AML-193 (cell line): ENCODE measurements around the gene MRPL44.
"Not testable (repeated sequence)": the region's sequence is repeated elsewhere in the genome, so short reads cannot be mapped to it uniquely, and the experiment has no call there.

Source experiments
- DNase-seq, 2 experiments: peaks; one replicate each; lab custom pipeline; 2025; lab: John Stamatoyannopoulos, UW

MRPL44 gene

GRCh38 chr2:223936862-223937326, 20.4 kb upstream of the MRPL44 start:
- no peak for DNase-seq

- DNase-seq: no peak
Observed at GRCh38 chr2:223937535-223937934, 19.7 kb upstream of the MRPL44 start.

GRCh38 chr2:223939438-223939837, 17.8 kb upstream of the MRPL44 start:
- DNase-seq: not testable (repeated sequence)

GRCh38 chr2:223941579-223942277, 15.5 kb upstream of the MRPL44 start:
- DNase-seq: no peak

GRCh38 chr2:223943135-223943534, 14.1 kb upstream of the MRPL44 start:
- DNase-seq: no peak

GRCh38 chr2:223943561-223944008, 13.7 kb upstream of the MRPL44 start:
- DNase-seq: no peak

GRCh38 chr2:223944166-223944702, 13.0 kb upstream of the MRPL44 start:
- peak in 1 of 2 experiments; percentile 21 for DNase-seq

- DNase-seq: peak; percentile 61 to 84
Observed at GRCh38 chr2:223944703-223945531, 12.3 kb upstream of the MRPL44 start, which contains the start of gene WDFY1. Gene WDFY1, minus strand, starts transcription at chr2:223945335. Its CDS starts 51 bp downstream, at chr2:223945284.

- DNase-seq: no peak
Observed at GRCh38 chr2:223945755-223946154, 11.5 kb upstream of the MRPL44 start.

GRCh38 chr2:223947711-223948205, 9.5 kb upstream of the MRPL44 start:
- DNase-seq: no peak

GRCh38 chr2:223949241-223949840, 7.9 kb upstream of the MRPL44 start:
- DNase-seq: no peak

GRCh38 chr2:223950448-223951347, 6.6 kb upstream of the MRPL44 start:
- DNase-seq: no peak

- no peak for DNase-seq
Observed at GRCh38 chr2:223952280-223952968, 4.8 kb upstream of the MRPL44 start.

- DNase-seq: peak in 1 of 2 experiments; percentile 24
Observed at GRCh38 chr2:223954401-223954800, 2.9 kb upstream of the MRPL44 start.

- no peak for DNase-seq
Observed at GRCh38 chr2:223956300-223956699, 963 bp upstream of the MRPL44 start.

GRCh38 chr2:223959688-223960087, 2.4 kb downstream of the MRPL44 start:
- no peak for DNase-seq

GRCh38 chr2:223967981-223968380, 10.7 kb downstream of the MRPL44 start:
- DNase-seq: no peak

GRCh38 chr2:223969315-223969714, 12.1 kb downstream of the MRPL44 start:
- no peak for DNase-seq

GRCh38 chr2:223969856-223970255, 12.6 kb downstream of the MRPL44 start:
- no peak for DNase-seq
